AG09309 (cell line): ENCODE data around the gene CLDN6.

Experiments
- DNase-seq: peaks from one replicate; pipeline ENCODE4 v3.0.0-alpha.2; 2010; ENCODE audit warnings: low read depth
- H3K4me3 ChIP-seq: 2 replicates; pipeline ENCODE4 v1.5.1; 2011; ENCODE audit warnings: mild to moderate bottlenecking, low read depth, low read length, moderate library complexity; ENCODE audit not compliant: control insufficient read depth
- TF ChIP-seq, protein P1 (sequence below): IDR thresholded peaks from 2 replicates; pipeline ENCODE4 v1.5.1; 2011; ENCODE audit warnings: mild to moderate bottlenecking, low read depth, low read length, inconsistent platforms; ENCODE audit not compliant: insufficient read depth, control insufficient read depth; ENCODE audit errors: missing control alignments

The CLDN6 gene

DNA sequence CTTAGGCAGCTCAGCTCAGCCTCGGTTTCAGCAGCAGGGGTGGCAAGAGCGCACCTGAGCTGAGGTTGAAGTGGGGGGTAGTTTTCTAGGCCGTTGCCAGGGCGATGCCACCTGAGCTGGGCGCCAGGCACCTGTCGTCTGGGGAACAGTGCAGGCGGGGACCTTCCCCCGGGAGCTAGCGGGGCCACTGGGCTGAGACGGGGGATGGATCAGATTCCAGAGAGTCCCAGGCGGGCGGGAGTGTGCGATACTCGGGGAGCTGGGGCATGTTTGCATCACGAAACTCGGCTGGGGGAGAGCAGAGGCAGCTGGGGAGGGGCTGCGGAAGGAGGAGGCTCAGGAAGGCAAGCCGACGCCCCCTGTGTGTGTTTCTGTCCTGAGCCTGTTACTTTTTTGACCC is 5.7 kb downstream of the CLDN6 start:
- no peak for DNase-seq
- TF ChIP-seq, protein P1, sequence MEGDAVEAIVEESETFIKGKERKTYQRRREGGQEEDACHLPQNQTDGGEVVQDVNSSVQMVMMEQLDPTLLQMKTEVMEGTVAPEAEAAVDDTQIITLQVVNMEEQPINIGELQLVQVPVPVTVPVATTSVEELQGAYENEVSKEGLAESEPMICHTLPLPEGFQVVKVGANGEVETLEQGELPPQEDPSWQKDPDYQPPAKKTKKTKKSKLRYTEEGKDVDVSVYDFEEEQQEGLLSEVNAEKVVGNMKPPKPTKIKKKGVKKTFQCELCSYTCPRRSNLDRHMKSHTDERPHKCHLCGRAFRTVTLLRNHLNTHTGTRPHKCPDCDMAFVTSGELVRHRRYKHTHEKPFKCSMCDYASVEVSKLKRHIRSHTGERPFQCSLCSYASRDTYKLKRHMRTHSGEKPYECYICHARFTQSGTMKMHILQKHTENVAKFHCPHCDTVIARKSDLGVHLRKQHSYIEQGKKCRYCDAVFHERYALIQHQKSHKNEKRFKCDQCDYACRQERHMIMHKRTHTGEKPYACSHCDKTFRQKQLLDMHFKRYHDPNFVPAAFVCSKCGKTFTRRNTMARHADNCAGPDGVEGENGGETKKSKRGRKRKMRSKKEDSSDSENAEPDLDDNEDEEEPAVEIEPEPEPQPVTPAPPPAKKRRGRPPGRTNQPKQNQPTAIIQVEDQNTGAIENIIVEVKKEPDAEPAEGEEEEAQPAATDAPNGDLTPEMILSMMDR, result no peak
- H3K4me3 ChIP-seq, result no peak overlapping the region

DNA sequence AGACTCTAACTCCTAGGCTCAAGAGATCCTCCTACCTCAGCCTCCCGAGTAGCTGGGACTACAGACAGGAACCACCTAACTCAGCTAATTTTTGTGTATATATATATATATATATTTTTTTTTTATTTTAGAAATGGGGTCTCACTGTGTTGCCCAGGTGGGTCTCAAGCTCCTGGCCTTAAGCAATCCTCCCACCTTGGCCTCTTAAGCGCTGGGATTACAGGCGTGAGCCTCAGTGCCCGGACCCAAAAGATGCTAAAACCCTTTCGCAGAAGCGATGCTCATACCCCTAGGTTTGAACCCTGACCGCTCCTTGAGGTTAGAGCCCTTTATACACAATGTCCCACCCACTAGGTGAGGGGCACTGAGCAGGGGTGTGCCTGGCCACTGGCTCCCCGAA is 7.5 kb downstream of the CLDN6 start:
- no peak overlapping the region for H3K4me3 ChIP-seq
- TF ChIP-seq, protein P1, result no peak
- DNase-seq, result no peak

DNA sequence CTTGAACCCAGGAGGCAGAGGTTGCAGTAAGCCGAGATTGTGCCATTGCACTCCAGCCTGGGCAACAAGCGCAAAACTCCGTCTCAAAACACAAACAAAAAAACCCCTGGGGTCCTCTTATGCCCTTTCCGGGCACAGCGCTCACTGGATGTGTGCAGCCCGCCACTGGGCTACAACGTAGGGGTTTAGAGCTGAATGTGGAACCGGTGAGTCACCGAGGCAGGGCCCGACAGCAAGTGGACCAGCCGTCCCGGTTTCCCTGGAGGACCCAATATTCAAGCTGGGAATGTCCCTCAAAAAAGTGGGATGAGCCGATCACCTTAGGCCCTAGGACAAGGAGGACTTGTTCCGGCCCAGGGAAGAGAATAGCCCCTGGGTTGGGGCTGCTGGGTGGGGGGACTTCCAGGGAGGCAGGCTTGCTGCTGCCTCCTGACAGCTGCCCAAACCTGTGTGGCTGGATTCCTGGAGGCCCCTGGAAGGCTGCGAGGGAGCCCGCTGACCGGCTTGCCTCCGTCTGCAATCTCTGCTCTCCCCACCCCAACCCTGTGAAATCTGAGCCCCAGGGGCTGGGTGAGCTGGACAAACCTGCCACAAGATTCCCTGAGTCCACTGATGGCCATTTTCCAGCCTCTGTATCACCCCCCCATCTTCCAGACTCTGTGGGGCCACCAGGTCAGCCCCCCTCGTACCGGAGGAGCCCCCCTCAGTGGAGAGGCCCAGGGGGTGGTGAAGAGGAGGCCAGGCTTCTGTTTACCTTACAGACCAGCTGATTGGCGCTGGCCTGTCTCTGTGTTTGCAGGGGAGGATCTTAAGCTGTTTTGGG is 8.2 kb downstream of the CLDN6 start:
- H3K4me3 ChIP-seq, result no peak overlapping the region
- TF ChIP-seq, protein P1, result no peak
- DNase-seq, result no peak

DNA sequence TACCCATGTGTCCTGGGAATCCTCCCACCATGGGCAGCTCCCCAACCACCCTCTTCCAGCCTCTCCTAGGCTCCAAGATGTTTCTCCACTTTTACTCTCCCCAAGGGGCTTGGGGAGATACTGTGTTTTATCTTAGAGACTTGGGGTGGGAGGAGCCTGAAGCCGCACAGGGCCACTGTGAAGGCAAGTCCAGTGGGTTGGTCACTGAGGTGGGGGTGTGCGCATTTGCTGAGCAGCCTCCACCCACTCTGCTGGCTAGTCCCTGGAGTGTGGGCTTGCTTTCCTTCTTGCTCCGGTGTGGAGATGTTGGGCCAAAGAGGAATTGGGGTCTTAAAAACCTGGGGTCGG is 9.3 kb downstream of the CLDN6 start:
- no peak overlapping the region for H3K4me3 ChIP-seq
- TF ChIP-seq, protein P1, result no peak
- no peak for DNase-seq

DNA sequence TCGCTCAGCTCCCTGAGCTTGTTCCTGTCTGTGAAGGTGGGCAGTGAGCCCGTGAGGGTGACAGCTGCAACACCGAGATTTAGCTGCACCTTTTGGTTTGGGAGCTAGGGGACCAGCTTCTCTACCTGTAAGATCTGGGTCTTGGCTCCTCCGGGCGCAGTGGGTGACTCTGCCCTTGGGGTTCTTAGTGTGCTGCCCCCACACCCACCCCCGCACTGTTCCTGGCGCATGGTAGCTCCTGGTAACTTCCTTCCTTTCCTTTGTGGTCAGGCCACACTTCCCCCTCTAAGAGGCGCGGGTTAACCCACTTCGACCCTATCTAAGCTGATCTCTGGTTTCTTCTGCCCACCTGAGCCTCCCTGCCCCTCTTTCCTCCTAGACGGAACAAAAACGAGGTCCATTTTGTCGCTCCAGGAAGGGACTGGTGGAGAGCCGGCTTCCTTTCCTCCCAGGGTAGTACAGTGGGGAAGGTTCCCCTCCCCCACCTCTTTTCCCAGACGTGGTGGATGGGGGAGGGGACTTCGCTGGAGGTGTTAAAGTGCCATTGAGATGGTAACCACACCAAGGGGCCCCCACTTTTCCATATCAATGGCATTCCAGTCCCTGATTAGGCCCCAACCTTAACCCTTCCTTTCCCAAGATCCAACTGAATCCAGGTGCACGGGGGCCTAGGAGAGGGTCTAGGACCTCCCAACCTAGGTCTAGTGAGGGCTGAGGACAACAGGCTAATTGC is 9.9 kb downstream of the CLDN6 start:
- TF ChIP-seq, protein P1, result no peak
- DNase-seq, result no peak
- H3K4me3 ChIP-seq, result no peak overlapping the region

DNA sequence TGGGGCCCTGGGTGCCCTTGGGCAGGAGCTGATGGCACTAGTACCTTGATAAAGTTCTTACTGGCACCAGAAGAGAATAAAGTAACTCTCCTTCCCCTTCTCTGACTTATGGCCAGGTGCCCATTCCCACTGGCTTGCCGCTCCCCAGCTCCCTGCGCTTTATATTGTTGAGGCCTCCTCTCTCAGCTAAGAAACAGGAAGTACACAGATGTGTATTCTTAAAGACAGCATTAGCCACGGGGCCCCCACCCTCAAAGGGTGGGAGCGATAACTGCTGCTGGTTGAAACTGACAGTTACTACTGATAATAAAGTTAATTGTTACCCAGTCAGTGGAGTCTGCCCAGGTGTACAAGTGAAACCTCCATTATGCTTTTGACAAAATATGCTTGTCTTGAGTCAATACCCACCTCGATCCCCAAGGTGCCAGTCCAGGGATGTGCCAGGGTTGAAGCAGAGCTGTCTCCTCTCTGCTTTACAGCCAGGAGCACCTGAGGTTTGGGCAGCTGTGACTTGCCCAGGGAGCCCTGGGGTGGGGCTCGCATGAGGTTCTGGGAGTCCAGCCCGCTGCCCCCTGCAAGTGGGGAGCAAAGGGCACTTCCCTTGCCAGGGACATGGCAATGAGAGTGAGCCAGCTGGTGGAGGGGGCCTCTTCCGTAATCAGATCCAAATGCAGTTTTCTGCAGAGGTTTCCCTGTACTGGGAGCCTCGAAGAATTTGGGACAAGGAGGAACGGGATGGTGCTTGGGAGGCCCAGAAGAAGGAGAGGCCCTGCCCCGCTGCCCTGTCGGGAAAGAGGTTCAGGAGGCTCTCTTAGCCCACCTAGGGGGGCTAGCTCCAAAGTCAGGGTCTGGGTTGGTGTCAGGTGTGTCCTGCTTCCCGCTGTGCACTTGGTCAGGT is 10.7 kb downstream of the CLDN6 start:
- DNase-seq, result no peak
- H3K4me3 ChIP-seq, result no peak overlapping the region
- TF ChIP-seq, protein P1, result no peak
